WTC11 (cell line): ENCODE results near the gene LGR4.

ENCODE experiments used
- ATF1 ChIP-seq: sonication (generic); formaldehyde crosslinking; IDR thresholded peaks from 2 replicates; pipeline ENCODE4 v1.8.1; 2023; ENCODE audit warnings: mild to moderate bottlenecking, moderate library complexity, missing genetic modification reagents
- ELF4 ChIP-seq: sonication (generic); formaldehyde crosslinking; IDR thresholded peaks from 2 replicates; pipeline ENCODE4 v1.8.1; 2022; ENCODE audit warnings: low read depth, mild to moderate bottlenecking, moderate library complexity, missing genetic modification reagents
- JUN ChIP-seq: sonication (generic); formaldehyde crosslinking; IDR thresholded peaks from 2 replicates; pipeline ENCODE4 v1.8.0; 2023; ENCODE audit warnings: mild to moderate bottlenecking, missing genetic modification reagents
- PRRX2 ChIP-seq: fragments of 250-450 bp; sonication (Bioruptor Pico); IDR thresholded peaks from 2 replicates; pipeline ENCODE4 v1.8.0; 2021; ENCODE audit warnings: mild to moderate bottlenecking
- SP1 ChIP-seq: sonication (generic); formaldehyde crosslinking; conservative IDR thresholded peaks from 2 replicates; pipeline ENCODE4 v1.8.1; 2022; ENCODE audit warnings: missing genetic modification reagents
- TEAD4 ChIP-seq: sonication (generic); formaldehyde crosslinking; IDR thresholded peaks from 2 replicates; pipeline ENCODE4 v1.8.0; 2022; ENCODE audit warnings: mild to moderate bottlenecking, missing genetic modification reagents
- ZNF263 ChIP-seq: sonication (generic); formaldehyde crosslinking; IDR thresholded peaks from 2 replicates; pipeline ENCODE4 v1.8.1; 2022; ENCODE audit warnings: low read depth, mild to moderate bottlenecking, moderate library complexity, missing genetic modification reagents
- ZNF317 ChIP-seq: sonication (generic); formaldehyde crosslinking; IDR thresholded peaks from 2 replicates; pipeline ENCODE4 v1.8.1; 2023; ENCODE audit warnings: low read depth, mild to moderate bottlenecking, moderate library complexity, missing genetic modification reagents, borderline replicate concordance
- TF ChIP-seq, protein P1 (sequence below): fragments of 200-600 bp; IDR thresholded peaks from 2 replicates; pipeline ENCODE4 v1.8.0; 2022; ENCODE audit warnings: antibody characterized with exemption
- TF ChIP-seq, protein P2 (sequence below): sonication (generic); formaldehyde crosslinking; IDR thresholded peaks from 2 replicates; pipeline ENCODE4 v1.8.0; 2022; ENCODE audit warnings: mild to moderate bottlenecking, missing genetic modification reagents
- TF ChIP-seq, protein P3 (sequence below): sonication (generic); formaldehyde crosslinking; IDR thresholded peaks from 2 replicates; pipeline ENCODE4 v1.8.1; 2023; ENCODE audit warnings: mild to moderate bottlenecking, missing genetic modification reagents, borderline replicate concordance
- TF ChIP-seq, protein P4 (sequence below): sonication (generic); formaldehyde crosslinking; IDR thresholded peaks from 2 replicates; pipeline ENCODE4 v1.8.1; 2023; ENCODE audit warnings: mild to moderate bottlenecking, missing genetic modification reagents
- TF ChIP-seq, protein P5 (sequence below): sonication (generic); formaldehyde crosslinking; IDR thresholded peaks from 2 replicates; pipeline ENCODE4 v1.8.1; 2022; ENCODE audit warnings: low read depth, missing genetic modification reagents, borderline replicate concordance
- TF ChIP-seq, protein P6 (sequence below): sonication (generic); formaldehyde crosslinking; IDR thresholded peaks from 2 replicates; pipeline ENCODE4 v1.8.1; 2023; ENCODE audit warnings: mild to moderate bottlenecking, missing genetic modification reagents

DNA sequence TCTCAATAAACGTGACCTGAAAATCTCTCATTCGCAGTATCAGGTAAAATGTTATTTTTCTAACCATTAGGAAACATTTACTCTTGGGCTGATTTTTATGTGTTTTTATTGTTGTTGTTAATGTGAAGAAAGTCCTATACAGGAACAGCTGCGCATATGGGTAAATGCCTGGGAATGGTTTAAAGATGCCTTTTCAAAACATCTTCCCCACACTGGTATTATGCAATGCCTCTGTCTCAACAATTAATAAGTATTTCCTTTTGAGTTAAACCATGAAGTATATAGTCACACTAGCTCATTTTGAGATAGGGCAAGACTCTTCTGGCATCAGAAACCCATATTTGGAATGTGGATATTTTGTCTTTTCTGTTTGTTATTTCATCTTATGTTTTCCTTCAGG lies 47.6 kb upstream of the LGR4 start:
- TF ChIP-seq, protein P1, sequence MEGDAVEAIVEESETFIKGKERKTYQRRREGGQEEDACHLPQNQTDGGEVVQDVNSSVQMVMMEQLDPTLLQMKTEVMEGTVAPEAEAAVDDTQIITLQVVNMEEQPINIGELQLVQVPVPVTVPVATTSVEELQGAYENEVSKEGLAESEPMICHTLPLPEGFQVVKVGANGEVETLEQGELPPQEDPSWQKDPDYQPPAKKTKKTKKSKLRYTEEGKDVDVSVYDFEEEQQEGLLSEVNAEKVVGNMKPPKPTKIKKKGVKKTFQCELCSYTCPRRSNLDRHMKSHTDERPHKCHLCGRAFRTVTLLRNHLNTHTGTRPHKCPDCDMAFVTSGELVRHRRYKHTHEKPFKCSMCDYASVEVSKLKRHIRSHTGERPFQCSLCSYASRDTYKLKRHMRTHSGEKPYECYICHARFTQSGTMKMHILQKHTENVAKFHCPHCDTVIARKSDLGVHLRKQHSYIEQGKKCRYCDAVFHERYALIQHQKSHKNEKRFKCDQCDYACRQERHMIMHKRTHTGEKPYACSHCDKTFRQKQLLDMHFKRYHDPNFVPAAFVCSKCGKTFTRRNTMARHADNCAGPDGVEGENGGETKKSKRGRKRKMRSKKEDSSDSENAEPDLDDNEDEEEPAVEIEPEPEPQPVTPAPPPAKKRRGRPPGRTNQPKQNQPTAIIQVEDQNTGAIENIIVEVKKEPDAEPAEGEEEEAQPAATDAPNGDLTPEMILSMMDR = no peak
- TF ChIP-seq, protein P2, sequence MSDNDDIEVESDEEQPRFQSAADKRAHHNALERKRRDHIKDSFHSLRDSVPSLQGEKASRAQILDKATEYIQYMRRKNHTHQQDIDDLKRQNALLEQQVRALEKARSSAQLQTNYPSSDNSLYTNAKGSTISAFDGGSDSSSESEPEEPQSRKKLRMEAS (CRISPR knock-in tag) = no peak
- TF ChIP-seq, protein P3, sequence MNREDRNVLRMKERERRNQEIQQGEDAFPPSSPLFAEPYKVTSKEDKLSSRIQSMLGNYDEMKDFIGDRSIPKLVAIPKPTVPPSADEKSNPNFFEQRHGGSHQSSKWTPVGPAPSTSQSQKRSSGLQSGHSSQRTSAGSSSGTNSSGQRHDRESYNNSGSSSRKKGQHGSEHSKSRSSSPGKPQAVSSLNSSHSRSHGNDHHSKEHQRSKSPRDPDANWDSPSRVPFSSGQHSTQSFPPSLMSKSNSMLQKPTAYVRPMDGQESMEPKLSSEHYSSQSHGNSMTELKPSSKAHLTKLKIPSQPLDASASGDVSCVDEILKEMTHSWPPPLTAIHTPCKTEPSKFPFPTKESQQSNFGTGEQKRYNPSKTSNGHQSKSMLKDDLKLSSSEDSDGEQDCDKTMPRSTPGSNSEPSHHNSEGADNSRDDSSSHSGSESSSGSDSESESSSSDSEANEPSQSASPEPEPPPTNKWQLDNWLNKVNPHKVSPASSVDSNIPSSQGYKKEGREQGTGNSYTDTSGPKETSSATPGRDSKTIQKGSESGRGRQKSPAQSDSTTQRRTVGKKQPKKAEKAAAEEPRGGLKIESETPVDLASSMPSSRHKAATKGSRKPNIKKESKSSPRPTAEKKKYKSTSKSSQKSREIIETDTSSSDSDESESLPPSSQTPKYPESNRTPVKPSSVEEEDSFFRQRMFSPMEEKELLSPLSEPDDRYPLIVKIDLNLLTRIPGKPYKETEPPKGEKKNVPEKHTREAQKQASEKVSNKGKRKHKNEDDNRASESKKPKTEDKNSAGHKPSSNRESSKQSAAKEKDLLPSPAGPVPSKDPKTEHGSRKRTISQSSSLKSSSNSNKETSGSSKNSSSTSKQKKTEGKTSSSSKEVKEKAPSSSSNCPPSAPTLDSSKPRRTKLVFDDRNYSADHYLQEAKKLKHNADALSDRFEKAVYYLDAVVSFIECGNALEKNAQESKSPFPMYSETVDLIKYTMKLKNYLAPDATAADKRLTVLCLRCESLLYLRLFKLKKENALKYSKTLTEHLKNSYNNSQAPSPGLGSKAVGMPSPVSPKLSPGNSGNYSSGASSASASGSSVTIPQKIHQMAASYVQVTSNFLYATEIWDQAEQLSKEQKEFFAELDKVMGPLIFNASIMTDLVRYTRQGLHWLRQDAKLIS (CRISPR knock-in tag) = no peak
- no peak for TF ChIP-seq TEAD4 (CRISPR knock-in tag)
- no peak for TF ChIP-seq ZNF317
- TF ChIP-seq, protein P4, sequence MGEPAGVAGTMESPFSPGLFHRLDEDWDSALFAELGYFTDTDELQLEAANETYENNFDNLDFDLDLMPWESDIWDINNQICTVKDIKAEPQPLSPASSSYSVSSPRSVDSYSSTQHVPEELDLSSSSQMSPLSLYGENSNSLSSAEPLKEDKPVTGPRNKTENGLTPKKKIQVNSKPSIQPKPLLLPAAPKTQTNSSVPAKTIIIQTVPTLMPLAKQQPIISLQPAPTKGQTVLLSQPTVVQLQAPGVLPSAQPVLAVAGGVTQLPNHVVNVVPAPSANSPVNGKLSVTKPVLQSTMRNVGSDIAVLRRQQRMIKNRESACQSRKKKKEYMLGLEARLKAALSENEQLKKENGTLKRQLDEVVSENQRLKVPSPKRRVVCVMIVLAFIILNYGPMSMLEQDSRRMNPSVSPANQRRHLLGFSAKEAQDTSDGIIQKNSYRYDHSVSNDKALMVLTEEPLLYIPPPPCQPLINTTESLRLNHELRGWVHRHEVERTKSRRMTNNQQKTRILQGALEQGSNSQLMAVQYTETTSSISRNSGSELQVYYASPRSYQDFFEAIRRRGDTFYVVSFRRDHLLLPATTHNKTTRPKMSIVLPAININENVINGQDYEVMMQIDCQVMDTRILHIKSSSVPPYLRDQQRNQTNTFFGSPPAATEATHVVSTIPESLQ = no peak
- TF ChIP-seq, protein P5, sequence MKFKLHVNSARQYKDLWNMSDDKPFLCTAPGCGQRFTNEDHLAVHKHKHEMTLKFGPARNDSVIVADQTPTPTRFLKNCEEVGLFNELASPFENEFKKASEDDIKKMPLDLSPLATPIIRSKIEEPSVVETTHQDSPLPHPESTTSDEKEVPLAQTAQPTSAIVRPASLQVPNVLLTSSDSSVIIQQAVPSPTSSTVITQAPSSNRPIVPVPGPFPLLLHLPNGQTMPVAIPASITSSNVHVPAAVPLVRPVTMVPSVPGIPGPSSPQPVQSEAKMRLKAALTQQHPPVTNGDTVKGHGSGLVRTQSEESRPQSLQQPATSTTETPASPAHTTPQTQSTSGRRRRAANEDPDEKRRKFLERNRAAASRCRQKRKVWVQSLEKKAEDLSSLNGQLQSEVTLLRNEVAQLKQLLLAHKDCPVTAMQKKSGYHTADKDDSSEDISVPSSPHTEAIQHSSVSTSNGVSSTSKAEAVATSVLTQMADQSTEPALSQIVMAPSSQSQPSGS (CRISPR knock-in tag) = no peak
- TF ChIP-seq, protein P6, sequence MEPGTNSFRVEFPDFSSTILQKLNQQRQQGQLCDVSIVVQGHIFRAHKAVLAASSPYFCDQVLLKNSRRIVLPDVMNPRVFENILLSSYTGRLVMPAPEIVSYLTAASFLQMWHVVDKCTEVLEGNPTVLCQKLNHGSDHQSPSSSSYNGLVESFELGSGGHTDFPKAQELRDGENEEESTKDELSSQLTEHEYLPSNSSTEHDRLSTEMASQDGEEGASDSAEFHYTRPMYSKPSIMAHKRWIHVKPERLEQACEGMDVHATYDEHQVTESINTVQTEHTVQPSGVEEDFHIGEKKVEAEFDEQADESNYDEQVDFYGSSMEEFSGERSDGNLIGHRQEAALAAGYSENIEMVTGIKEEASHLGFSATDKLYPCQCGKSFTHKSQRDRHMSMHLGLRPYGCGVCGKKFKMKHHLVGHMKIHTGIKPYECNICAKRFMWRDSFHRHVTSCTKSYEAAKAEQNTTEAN = no peak
- TF ChIP-seq ATF1 (CRISPR knock-in tag) = no peak
- no peak for TF ChIP-seq PRRX2 (CRISPR knock-in tag)
- no peak for TF ChIP-seq SP1 (CRISPR knock-in tag)
- no peak for TF ChIP-seq ELF4 (CRISPR knock-in tag)
- no peak for TF ChIP-seq ZNF263 (CRISPR knock-in tag)
- TF ChIP-seq JUN (CRISPR knock-in tag) = no peak
